Lower leg skin (tissue), 3 donors: Measurements from ENCODE around the gene HBA1.

Source experiments
- POLR2A ChIP-seq, 2 donors: fragments of 450-650 bp; IDR thresholded peaks; one replicate each; pipeline ENCODE4 v1.6.1; 2016 to 2017; ENCODE audit warnings: antibody characterized with exemption in 2 of 2, mild to moderate bottlenecking in 1 of 2, moderate library complexity in 1 of 2
- TF ChIP-seq, protein P1 (sequence below), 3 donors: fragments of 450-650 bp; IDR thresholded peaks; one replicate each; pipeline ENCODE4 v1.5.1; 2016; ENCODE audit warnings: antibody characterized with exemption in 3 of 3, mild to moderate bottlenecking in 3 of 3, moderate library complexity in 2 of 3

DNA sequence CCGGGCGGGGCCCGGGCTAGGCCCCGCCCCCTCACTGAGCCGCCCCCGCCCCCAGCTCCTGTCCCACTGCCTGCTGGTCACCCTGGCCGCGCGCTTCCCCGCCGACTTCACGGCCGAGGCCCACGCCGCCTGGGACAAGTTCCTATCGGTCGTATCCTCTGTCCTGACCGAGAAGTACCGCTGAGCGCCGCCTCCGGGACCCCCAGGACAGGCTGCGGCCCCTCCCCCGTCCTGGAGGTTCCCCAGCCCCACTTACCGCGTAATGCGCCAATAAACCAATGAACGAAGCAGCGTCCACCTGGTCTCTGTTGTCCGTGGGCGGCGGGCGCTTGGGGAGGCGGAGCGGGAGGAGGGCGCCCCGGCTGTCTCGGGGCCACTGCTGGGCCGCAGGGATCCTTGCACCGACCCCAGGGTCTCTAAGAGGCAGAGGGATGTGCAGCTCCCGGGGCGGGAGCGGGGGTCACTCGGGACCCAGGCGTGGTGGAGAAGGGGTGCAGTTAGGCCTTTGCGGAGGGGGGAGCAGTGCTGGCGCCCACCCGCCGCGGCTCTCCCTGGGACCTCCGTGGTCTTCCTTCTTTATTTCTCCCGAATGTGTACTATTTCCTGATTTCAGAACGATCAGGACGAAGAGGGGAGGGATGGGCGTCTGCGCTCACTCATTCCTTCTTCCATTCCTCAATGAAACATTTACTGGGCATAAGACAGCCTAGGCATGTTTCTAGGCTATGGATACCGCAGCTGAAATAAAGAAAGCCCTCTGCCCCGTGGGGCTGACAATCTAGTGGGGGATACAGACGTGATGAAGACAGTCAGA lies 22.1 kb upstream of the HBA1 start:
- TF ChIP-seq, protein P1, sequence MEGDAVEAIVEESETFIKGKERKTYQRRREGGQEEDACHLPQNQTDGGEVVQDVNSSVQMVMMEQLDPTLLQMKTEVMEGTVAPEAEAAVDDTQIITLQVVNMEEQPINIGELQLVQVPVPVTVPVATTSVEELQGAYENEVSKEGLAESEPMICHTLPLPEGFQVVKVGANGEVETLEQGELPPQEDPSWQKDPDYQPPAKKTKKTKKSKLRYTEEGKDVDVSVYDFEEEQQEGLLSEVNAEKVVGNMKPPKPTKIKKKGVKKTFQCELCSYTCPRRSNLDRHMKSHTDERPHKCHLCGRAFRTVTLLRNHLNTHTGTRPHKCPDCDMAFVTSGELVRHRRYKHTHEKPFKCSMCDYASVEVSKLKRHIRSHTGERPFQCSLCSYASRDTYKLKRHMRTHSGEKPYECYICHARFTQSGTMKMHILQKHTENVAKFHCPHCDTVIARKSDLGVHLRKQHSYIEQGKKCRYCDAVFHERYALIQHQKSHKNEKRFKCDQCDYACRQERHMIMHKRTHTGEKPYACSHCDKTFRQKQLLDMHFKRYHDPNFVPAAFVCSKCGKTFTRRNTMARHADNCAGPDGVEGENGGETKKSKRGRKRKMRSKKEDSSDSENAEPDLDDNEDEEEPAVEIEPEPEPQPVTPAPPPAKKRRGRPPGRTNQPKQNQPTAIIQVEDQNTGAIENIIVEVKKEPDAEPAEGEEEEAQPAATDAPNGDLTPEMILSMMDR (IDR thresholded peaks at IDR 0.05) = no peak
- TF ChIP-seq POLR2A (IDR thresholded peaks at IDR 0.05) = no peak
